SK-MEL-5 (cell line): Measurements from ENCODE around the gene IL1RAPL2. TPM values are rescaled to one million over a fixed set of nuclear protein-coding genes. Genes with fewer than 3 reads are reported as not detected.
"Not testable (repeated sequence)": the region's sequence is repeated elsewhere in the genome, so short reads cannot be mapped to it uniquely, and the experiment has no call there.

Experiments used
- DNase-seq: peaks from one replicate; pipeline ENCODE4 v3.0.0-alpha.2; 2016; ENCODE audit warnings: low read depth, low spot score
- in situ Hi-C: cut with HindIII; loops from 2 replicates; pipeline ENCODE4 v1.10.0; 2016; ENCODE audit warnings: low sequenced_read_pairs, high pct_unique_total_duplicates, low pct_unique_long_range_greater_than_20kb
- total RNA-seq: library from RNA; depleted of rRNA; stranded (reverse); fragments of >200 nt; shearing (Covaris generic); gene quantifications from 2 replicates; pipeline ENCODE4 v1.2.3, GENCODE V29; 2014

IL1RAPL2 gene
- total RNA-seq, 1 experiment from 2014 or later: not detected

- in situ Hi-C loops: no loop called here
These were observed 497.7 kb downstream of the IL1RAPL2 start for GRCh38 chrX:105063743-105064142.

GRCh38 chrX:105098201-105098600 lies 532.2 kb downstream of the IL1RAPL2 start:
- in situ Hi-C loops: no loop called here
- no peak for DNase-seq

More at GRCh38 chrX:105063743-105064142, 497.7 kb downstream of the IL1RAPL2 start:
- no peak for DNase-seq

- in situ Hi-C loops: no loop called here
- no peak for DNase-seq
These were observed 532.8 kb downstream of the IL1RAPL2 start for GRCh38 chrX:105098812-105099211.

GRCh38 chrX:105101378-105101777 lies 535.4 kb downstream of the IL1RAPL2 start:
- in situ Hi-C loops: no loop called here
- no peak for DNase-seq

GRCh38 chrX:105109936-105110335 lies 543.9 kb downstream of the IL1RAPL2 start:
- DNase-seq: no peak
- in situ Hi-C loops: no loop called here

GRCh38 chrX:105114554-105115130 lies 548.6 kb downstream of the IL1RAPL2 start:
- DNase-seq: no peak
- in situ Hi-C loops: no loop called here

GRCh38 chrX:105115596-105116320 lies 549.8 kb downstream of the IL1RAPL2 start:
- in situ Hi-C loops, DNase-seq: not testable (repeated sequence)

GRCh38 chrX:105116486-105116885 lies 550.5 kb downstream of the IL1RAPL2 start:
- no peak for DNase-seq
- in situ Hi-C loops: no loop called here

GRCh38 chrX:105117621-105118020 lies 551.6 kb downstream of the IL1RAPL2 start:
- DNase-seq: no peak
- in situ Hi-C loops: no loop called here

GRCh38 chrX:105120463-105120862 lies 554.5 kb downstream of the IL1RAPL2 start:
- DNase-seq: no peak
- in situ Hi-C loops: no loop called here

- DNase-seq: no peak
- in situ Hi-C loops: no loop called here
These were observed 555.2 kb downstream of the IL1RAPL2 start for GRCh38 chrX:105121186-105121585.

- in situ Hi-C loops: no loop called here
- DNase-seq: no peak
These were observed 560.2 kb downstream of the IL1RAPL2 start for GRCh38 chrX:105126201-105126600.

GRCh38 chrX:105134273-105134672 lies 568.3 kb downstream of the IL1RAPL2 start:
- no peak for DNase-seq
- in situ Hi-C loops: no loop called here

- in situ Hi-C loops: no loop called here
- DNase-seq: no peak
These were observed 570.8 kb downstream of the IL1RAPL2 start for GRCh38 chrX:105136786-105137185.

GRCh38 chrX:105150036-105150435 lies 584.0 kb downstream of the IL1RAPL2 start:
- DNase-seq: no peak
- in situ Hi-C loops: no loop called here

GRCh38 chrX:105150557-105150956 lies 584.6 kb downstream of the IL1RAPL2 start:
- DNase-seq: peak; percentile 0
- in situ Hi-C loops: no loop called here

GRCh38 chrX:105167233-105167632 lies 601.2 kb downstream of the IL1RAPL2 start:
- DNase-seq: no peak
- in situ Hi-C loops: no loop called here

- DNase-seq: no peak
- in situ Hi-C loops: no loop called here
These were observed 602.6 kb downstream of the IL1RAPL2 start for GRCh38 chrX:105168577-105168976.

- no peak for DNase-seq
- in situ Hi-C loops: no loop called here
These were observed 607.1 kb downstream of the IL1RAPL2 start for GRCh38 chrX:105173071-105173470.
